Hepatocyte (in vitro differentiated cells): ENCODE measurements around the gene SAP30BP. TPM values are rescaled to one million over a fixed set of nuclear protein-coding genes. Genes with fewer than 3 reads are reported as not detected.

Experiments used
- DNase-seq: peaks from one replicate; pipeline ENCODE4 v3.0.0-alpha.2; 2016; ENCODE audit warnings: low spot score
- H2AFZ ChIP-seq: fragments of 200-600 bp; sonication (generic); 2 replicates; pipeline ENCODE4 v1.6.0; 2016; ENCODE audit warnings: antibody characterized with exemption, mild to moderate bottlenecking
- H3K27ac ChIP-seq: fragments of 200-600 bp; sonication (generic); 2 replicates; pipeline ENCODE4 v1.5.1; 2016; ENCODE audit warnings: mild to moderate bottlenecking
- H3K27me3 ChIP-seq: fragments of 200-600 bp; sonication (generic); 2 replicates; pipeline ENCODE4 v1.6.1; 2016
- H3K36me3 ChIP-seq: fragments of 200-600 bp; sonication (generic); replicated peaks from 2 replicates; pipeline ENCODE4 v1.5.1; 2016; ENCODE audit warnings: low read depth; ENCODE audit not compliant: insufficient read depth
- H3K4me1 ChIP-seq: fragments of 200-600 bp; sonication (generic); 2 replicates; pipeline ENCODE4 v1.5.1; 2016; ENCODE audit warnings: mild to moderate bottlenecking, moderate library complexity; ENCODE audit not compliant: insufficient read depth
- H3K4me2 ChIP-seq: fragments of 200-600 bp; sonication (generic); 2 replicates; pipeline ENCODE4 v1.6.0; 2016
- H3K4me3 ChIP-seq: fragments of 200-600 bp; sonication (generic); 2 replicates; pipeline ENCODE4 v1.5.1; 2016; ENCODE audit warnings: mild to moderate bottlenecking
- H3K79me2 ChIP-seq: fragments of 200-600 bp; sonication (generic); 2 replicates; pipeline ENCODE4 v1.6.0; 2017; ENCODE audit warnings: mild to moderate bottlenecking
- H3K9me2 ChIP-seq: fragments of 200-600 bp; sonication (generic); replicated peaks from 2 replicates; pipeline ENCODE4 v1.6.0; 2017; ENCODE audit warnings: mild to moderate bottlenecking; ENCODE audit not compliant: insufficient read depth
- H3K9me3 ChIP-seq: fragments of 200-600 bp; sonication (generic); 2 replicates; pipeline ENCODE4 v1.5.1; 2016; ENCODE audit warnings: low read depth, mild to moderate bottlenecking
- H4K20me1 ChIP-seq: fragments of 200-600 bp; sonication (generic); 2 replicates; pipeline ENCODE4 v1.6.0; 2016; ENCODE audit warnings: mild to moderate bottlenecking; ENCODE audit not compliant: insufficient read depth, poor library complexity, severe bottlenecking
- CTCF ChIP-seq: fragments of 200-600 bp; sonication (generic); IDR thresholded peaks from 2 replicates; pipeline ENCODE4 v1.5.1; 2016; ENCODE audit warnings: antibody characterized with exemption, mild to moderate bottlenecking; ENCODE audit not compliant: poor library complexity
- EZH2 ChIP-seq: fragments of 200-600 bp; sonication (generic); IDR thresholded peaks from 2 replicates; pipeline ENCODE4 v1.6.1; 2016; ENCODE audit warnings: antibody characterized with exemption, mild to moderate bottlenecking, borderline replicate concordance
- EZH2phosphoT487 ChIP-seq: fragments of 200-600 bp; sonication (generic); IDR thresholded peaks from one replicate; pipeline ENCODE4 v1.6.1; 2018; ENCODE audit warnings: antibody characterized with exemption, mild to moderate bottlenecking, low read depth, moderate library complexity; ENCODE audit not compliant: unreplicated experiment, severe bottlenecking
- WGBS: methylation state at CpG from one replicate; pipeline ENCODE4 v1.1.6; 2016; ENCODE audit warnings: low lambda C conversion rate; ENCODE audit errors: missing lambda C conversion rate; 5-methylcytosine and 5-hydroxymethylcytosine counted together
- polyA plus RNA-seq: library from polyadenylated mRNA; unstranded; fragments of >200 nt; fragmentation: Nextera tagmentation; extraction: Ambion mirVana; gene quantifications from 2 replicates; pipeline ENCODE4 v1.2.1, GENCODE V29; 2016
- total RNA-seq: library from RNA; depleted of rRNA; stranded (reverse); fragments of >200 nt; gene quantifications from 2 replicates; pipeline ENCODE4 v1.2.3, GENCODE V29; 2014

SAP30BP gene
- total and polyA plus RNA-seq, 2 experiments from 2014 or later = 67.5 to 89.9 TPM

- TF ChIP-seq EZH2 (no peak), EZH2phosphoT487 (no peak), CTCF (peak; percentile 92)
- H2AFZ ChIP-seq = no peak overlapping the region
- H3K4me1 ChIP-seq = peaks cover 10% of the 10 kb centered on the region
- H3K9me3 ChIP-seq = no peaks in the 10 kb centered on the region
- no peaks in the 10 kb centered on the region for H3K9me2 ChIP-seq
- H3K27me3 ChIP-seq = no peaks in the 10 kb centered on the region
- peak; percentile 89 for DNase-seq
- 25% methylated on average over 20 of the region's 20 CpGs for WGBS
- no peaks in the 10 kb centered on the region for H3K36me3 ChIP-seq
- no peak overlapping the region for H3K4me3 ChIP-seq
- no peak overlapping the region for H3K27ac ChIP-seq
- no peaks in the 10 kb centered on the region for H3K79me2 ChIP-seq
- peak overlapping the region; percentile 39 for H3K4me2 ChIP-seq
- no peaks in the 10 kb centered on the region for H4K20me1 ChIP-seq
Measured at GRCh38 chr17:75749545-75750389, 82.6 kb downstream of the SAP30BP start.

GRCh38 chr17:75750661-75751423 lies 83.7 kb downstream of the SAP30BP start:
- H3K36me3 ChIP-seq = no peaks in the 10 kb centered on the region
- H3K27me3 ChIP-seq = no peaks in the 10 kb centered on the region
- no peak for TF ChIP-seq CTCF
- no peak for TF ChIP-seq EZH2phosphoT487
- H4K20me1 ChIP-seq = no peaks in the 10 kb centered on the region
- no peaks in the 10 kb centered on the region for H3K9me2 ChIP-seq
- H3K9me3 ChIP-seq = no peaks in the 10 kb centered on the region
- peaks cover 14% of the 10 kb centered on the region for H3K4me1 ChIP-seq
- no peaks in the 10 kb centered on the region for H3K79me2 ChIP-seq
- no peak overlapping the region for H3K4me2 ChIP-seq
- 90% methylated on average over 23 of the region's 23 CpGs for WGBS
- H3K4me3 ChIP-seq = no peak overlapping the region
- DNase-seq = no peak
- H2AFZ ChIP-seq = no peak overlapping the region
- no peak overlapping the region for H3K27ac ChIP-seq

GRCh38 chr17:75751676-75752404 lies 84.7 kb downstream of the SAP30BP start:
- peaks cover 14% of the 10 kb centered on the region for H3K4me1 ChIP-seq
- 90% methylated on average over 23 of the region's 24 CpGs for WGBS
- no peaks in the 10 kb centered on the region for H3K27me3 ChIP-seq
- no peaks in the 10 kb centered on the region for H3K9me3 ChIP-seq
- no peak overlapping the region for H3K4me2 ChIP-seq
- H4K20me1 ChIP-seq = no peaks in the 10 kb centered on the region
- TF ChIP-seq CTCF = no peak
- TF ChIP-seq EZH2 = no peak
- TF ChIP-seq EZH2phosphoT487 = no peak
- no peak overlapping the region for H3K27ac ChIP-seq
- H3K4me3 ChIP-seq = no peak overlapping the region
- DNase-seq = no peak
- no peaks in the 10 kb centered on the region for H3K79me2 ChIP-seq
- no peaks in the 10 kb centered on the region for H3K36me3 ChIP-seq
- H3K9me2 ChIP-seq = no peaks in the 10 kb centered on the region
- H2AFZ ChIP-seq = no peak overlapping the region
